ENCODE measurements around the gene BRD4. TPM values are rescaled to one million over a fixed set of nuclear protein-coding genes. Genes with fewer than 3 reads are reported as not detected.

Gene BRD4
- polyA plus RNA-seq, 1 donor from 2014 or later = 3.6 TPM

DNA sequence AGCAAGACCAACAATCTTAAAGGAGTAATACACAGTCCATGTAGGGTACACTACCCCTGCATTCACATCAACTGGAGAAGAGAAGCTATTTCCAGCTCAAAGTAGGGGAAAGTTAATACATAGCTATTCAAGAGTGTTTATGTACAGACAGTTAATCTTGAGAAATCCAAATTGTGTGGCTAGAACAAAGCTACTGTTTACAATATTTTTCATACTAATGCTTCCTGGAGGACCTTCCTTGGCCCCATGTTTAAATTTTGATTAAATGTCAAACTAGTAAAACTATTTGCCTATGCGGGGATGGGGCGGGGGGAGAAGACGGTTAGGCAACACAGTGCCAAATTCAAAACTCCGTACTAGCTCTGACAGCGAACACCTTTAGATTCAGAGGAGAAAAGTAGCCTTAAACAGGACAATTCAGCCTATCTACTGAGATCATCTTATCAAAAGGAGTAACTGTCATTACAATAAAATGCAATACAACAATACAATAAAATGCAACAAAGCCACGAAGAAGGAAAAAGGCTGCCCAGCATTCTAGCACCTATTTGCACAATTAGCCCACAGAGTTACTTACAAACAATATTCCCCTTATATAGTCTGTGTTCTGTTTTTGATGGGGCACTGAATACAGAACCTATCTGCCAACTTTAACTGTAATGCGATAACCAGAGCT, 29.1 kb downstream of the BRD4 start:
- Histone ChIP-seq H3K27ac (ENCODE audit: low read length) (no peak overlapping the region), H4K20me1 (ENCODE audit: insufficient read depth) (no peaks in the 10 kb centered on the region), H3K9me3 (ENCODE audit: low read length) (peaks cover 15% of the 10 kb centered on the region), H3K9ac (ENCODE audit: low read length) (no peak overlapping the region), H3K27me3 (ENCODE audit: insufficient read depth, low read depth, low read length) (no peaks in the 10 kb centered on the region), H3K9me2 (ENCODE audit: insufficient read depth, low read length) (no peaks in the 10 kb centered on the region), H3K4me2 (ENCODE audit: low read length) (no peak overlapping the region), H3K4me3 (ENCODE audit: low read length) (no peak overlapping the region), H2AFZ (ENCODE audit: low read depth, low read length) (no peak overlapping the region), H3K79me2 (replicated peaks; ENCODE audit: insufficient read depth, low read length) (peaks cover 88% of the 10 kb centered on the region), H3K36me3 (ENCODE audit: insufficient read depth, low read length) (no peaks in the 10 kb centered on the region), H3F3A (ENCODE audit: insufficient read depth, low read length, poor library complexity, severe bottlenecking) (no peaks in the 10 kb centered on the region)
- TF ChIP-seq POLR2AphosphoS5 (IDR thresholded peaks at IDR 0.05) (no peak), REST (IDR thresholded peaks at IDR 0.05; ENCODE audit: borderline replicate concordance) (no peak), SMC3 (conservative IDR thresholded peaks at IDR 0.05; ENCODE audit: poor library complexity) (no peak), EZH2 (IDR thresholded peaks at IDR 0.05; ENCODE audit: borderline replicate concordance, insufficient read depth, low read length, poor library complexity, severe bottlenecking) (no peak)
- TF ChIP-seq, protein P1, sequence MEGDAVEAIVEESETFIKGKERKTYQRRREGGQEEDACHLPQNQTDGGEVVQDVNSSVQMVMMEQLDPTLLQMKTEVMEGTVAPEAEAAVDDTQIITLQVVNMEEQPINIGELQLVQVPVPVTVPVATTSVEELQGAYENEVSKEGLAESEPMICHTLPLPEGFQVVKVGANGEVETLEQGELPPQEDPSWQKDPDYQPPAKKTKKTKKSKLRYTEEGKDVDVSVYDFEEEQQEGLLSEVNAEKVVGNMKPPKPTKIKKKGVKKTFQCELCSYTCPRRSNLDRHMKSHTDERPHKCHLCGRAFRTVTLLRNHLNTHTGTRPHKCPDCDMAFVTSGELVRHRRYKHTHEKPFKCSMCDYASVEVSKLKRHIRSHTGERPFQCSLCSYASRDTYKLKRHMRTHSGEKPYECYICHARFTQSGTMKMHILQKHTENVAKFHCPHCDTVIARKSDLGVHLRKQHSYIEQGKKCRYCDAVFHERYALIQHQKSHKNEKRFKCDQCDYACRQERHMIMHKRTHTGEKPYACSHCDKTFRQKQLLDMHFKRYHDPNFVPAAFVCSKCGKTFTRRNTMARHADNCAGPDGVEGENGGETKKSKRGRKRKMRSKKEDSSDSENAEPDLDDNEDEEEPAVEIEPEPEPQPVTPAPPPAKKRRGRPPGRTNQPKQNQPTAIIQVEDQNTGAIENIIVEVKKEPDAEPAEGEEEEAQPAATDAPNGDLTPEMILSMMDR (IDR thresholded peaks at IDR 0.05; ENCODE audit: poor library complexity, severe bottlenecking) = no peak

- Histone ChIP-seq H3K9me3 (ENCODE audit: low read length) (peaks cover 7% of the 10 kb centered on the region), H3K9me2 (ENCODE audit: insufficient read depth, low read length) (no peaks in the 10 kb centered on the region), H3K36me3 (ENCODE audit: insufficient read depth, low read length) (no peaks in the 10 kb centered on the region), H3K79me2 (replicated peaks; ENCODE audit: insufficient read depth, low read length) (peaks cover 88% of the 10 kb centered on the region), H3K9ac (ENCODE audit: low read length) (no peak overlapping the region), H2AFZ (ENCODE audit: low read depth, low read length) (no peak overlapping the region), H3K27me3 (ENCODE audit: insufficient read depth, low read depth, low read length) (no peaks in the 10 kb centered on the region), H3K4me3 (ENCODE audit: low read length) (no peak overlapping the region), H3K4me2 (ENCODE audit: low read length) (no peak overlapping the region), H3F3A (ENCODE audit: insufficient read depth, low read length, poor library complexity, severe bottlenecking) (no peaks in the 10 kb centered on the region), H4K20me1 (ENCODE audit: insufficient read depth) (peaks cover 8% of the 10 kb centered on the region), H3K27ac (ENCODE audit: low read length) (no peak overlapping the region)
- TF ChIP-seq RAD21 (conservative IDR thresholded peaks at IDR 0.05) = no peak
- TF ChIP-seq EP300 (conservative IDR thresholded peaks at IDR 0.05; ENCODE audit: poor library complexity, severe bottlenecking) = no peak
- TF ChIP-seq REST (IDR thresholded peaks at IDR 0.05; ENCODE audit: borderline replicate concordance) = no peak
- TF ChIP-seq TAF1 (IDR thresholded peaks at IDR 0.05; ENCODE audit: low read depth) = no peak
- TF ChIP-seq, protein P1 (IDR thresholded peaks at IDR 0.05; ENCODE audit: poor library complexity, severe bottlenecking) = no peak
- TF ChIP-seq EZH2 (IDR thresholded peaks at IDR 0.05; ENCODE audit: borderline replicate concordance, insufficient read depth, low read length, poor library complexity, severe bottlenecking) = no peak
- TF ChIP-seq POLR2AphosphoS5 (IDR thresholded peaks at IDR 0.05) = no peak
- TF ChIP-seq MXI1 (conservative IDR thresholded peaks at IDR 0.05; ENCODE audit: poor library complexity, severe bottlenecking) = no peak
- TF ChIP-seq SMC3 (conservative IDR thresholded peaks at IDR 0.05; ENCODE audit: poor library complexity) = no peak
These were observed 31.7 kb downstream of the BRD4 start for GRCh38 chr19:15300533-15301197.

Measured in neural cell (in vitro differentiated cells).